ENCODE measurements around the gene GNMT.

DNA sequence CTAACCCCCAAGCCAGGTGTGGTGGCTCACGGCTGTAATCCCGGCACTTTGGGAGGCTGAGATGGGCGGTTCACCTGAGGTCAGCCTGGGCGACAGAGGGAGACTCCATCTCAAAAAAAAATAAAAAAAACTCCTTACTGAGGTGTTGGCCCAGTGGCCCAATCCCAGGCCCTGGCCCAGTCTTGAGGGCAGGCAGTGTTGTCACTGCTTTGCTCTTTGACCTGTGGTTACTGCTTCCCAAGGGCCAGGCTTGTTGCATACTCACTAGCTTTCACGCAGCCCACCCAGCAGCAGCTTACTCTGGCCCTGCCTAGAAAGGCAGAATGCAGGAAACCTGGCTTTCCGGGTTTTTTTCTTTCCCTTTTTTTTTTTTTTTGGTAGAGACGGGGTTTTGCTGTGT lies 18.1 kb upstream of the GNMT start:
- TF ChIP-seq, protein P1, sequence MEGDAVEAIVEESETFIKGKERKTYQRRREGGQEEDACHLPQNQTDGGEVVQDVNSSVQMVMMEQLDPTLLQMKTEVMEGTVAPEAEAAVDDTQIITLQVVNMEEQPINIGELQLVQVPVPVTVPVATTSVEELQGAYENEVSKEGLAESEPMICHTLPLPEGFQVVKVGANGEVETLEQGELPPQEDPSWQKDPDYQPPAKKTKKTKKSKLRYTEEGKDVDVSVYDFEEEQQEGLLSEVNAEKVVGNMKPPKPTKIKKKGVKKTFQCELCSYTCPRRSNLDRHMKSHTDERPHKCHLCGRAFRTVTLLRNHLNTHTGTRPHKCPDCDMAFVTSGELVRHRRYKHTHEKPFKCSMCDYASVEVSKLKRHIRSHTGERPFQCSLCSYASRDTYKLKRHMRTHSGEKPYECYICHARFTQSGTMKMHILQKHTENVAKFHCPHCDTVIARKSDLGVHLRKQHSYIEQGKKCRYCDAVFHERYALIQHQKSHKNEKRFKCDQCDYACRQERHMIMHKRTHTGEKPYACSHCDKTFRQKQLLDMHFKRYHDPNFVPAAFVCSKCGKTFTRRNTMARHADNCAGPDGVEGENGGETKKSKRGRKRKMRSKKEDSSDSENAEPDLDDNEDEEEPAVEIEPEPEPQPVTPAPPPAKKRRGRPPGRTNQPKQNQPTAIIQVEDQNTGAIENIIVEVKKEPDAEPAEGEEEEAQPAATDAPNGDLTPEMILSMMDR (conservative IDR thresholded peaks at IDR 0.05; ENCODE audit: low read depth, low read length): no peak
- TF ChIP-seq EZH2 (IDR thresholded peaks at IDR 0.05; ENCODE audit: borderline replicate concordance, low read depth, low read length, poor library complexity, severe bottlenecking): no peak

Data from A673 (cell line).